AG09319 (cell line): ENCODE measurements around the gene CXCL12.

ENCODE experiments used
- DNase-seq: peaks from one replicate; pipeline ENCODE4 v3.0.0-alpha.2; 2010; ENCODE audit warnings: low read depth; ENCODE audit errors: extremely low read depth
- CTCF ChIP-seq: IDR thresholded peaks from 2 replicates; pipeline ENCODE4 v1.5.1; 2011; ENCODE audit warnings: low read depth, mild to moderate bottlenecking, inconsistent platforms, low read length, moderate library complexity

CXCL12 gene

GRCh38 chr10:44358080-44358771 is 26.7 kb downstream of the CXCL12 start:
- TF ChIP-seq CTCF: no peak
- DNase-seq: no peak

GRCh38 chr10:44357023-44357540 is 27.8 kb downstream of the CXCL12 start:
- DNase-seq: no peak
- TF ChIP-seq CTCF: no peak

GRCh38 chr10:44356139-44357022 is 28.5 kb downstream of the CXCL12 start:
- no peak for DNase-seq
- TF ChIP-seq CTCF: no peak

GRCh38 chr10:44355630-44356029 is 29.3 kb downstream of the CXCL12 start:
- TF ChIP-seq CTCF: no peak
- DNase-seq: no peak

GRCh38 chr10:44354771-44355170 is 30.1 kb downstream of the CXCL12 start:
- DNase-seq: no peak
- no peak for TF ChIP-seq CTCF

- TF ChIP-seq CTCF: no peak
- no peak for DNase-seq
These were observed 31.2 kb downstream of the CXCL12 start for GRCh38 chr10:44353721-44354120.

- DNase-seq: no peak
- no peak for TF ChIP-seq CTCF
These were observed 31.8 kb downstream of the CXCL12 start for GRCh38 chr10:44353128-44353390.
